Measurements from ENCODE around the gene EPHB1. TPM values are rescaled to one million over a fixed set of nuclear protein-coding genes. Genes with fewer than 3 reads are reported as not detected.

EPHB1 gene
- total and polyA plus RNA-seq, 2 of the 13 experiments (the other 11 are each of a cell fraction or from before 2014, with no cell fraction given) = 0.07 to 0.21 TPM

DNA sequence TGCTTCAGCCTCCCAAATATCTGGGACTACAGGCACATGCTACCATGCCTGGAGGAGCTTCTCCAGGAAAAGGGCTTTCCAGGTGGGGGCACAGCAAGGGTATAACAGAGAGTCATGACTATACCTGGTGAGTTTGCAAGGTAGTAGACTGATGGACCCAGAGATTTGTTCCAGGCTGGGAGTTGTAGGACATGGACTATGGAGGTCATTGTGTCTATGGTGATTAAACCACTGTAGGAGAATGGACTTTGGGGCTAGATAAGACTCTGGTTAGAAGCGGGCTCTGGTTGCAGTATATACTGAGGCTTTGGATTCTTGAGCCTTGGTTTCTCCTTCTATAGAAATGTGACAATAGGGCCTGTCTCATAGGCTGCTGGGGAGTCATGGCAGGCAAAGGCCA, 104.7 kb downstream of the EPHB1 start (continued):
- TF ChIP-seq GZF1 (CRISPR knock-in tag; IDR thresholded peaks at IDR 0.05) (no peak), SP4 (CRISPR knock-in tag; IDR thresholded peaks at IDR 0.05) (no peak), MAFK (conservative IDR thresholded peaks at IDR 0.05 in 1 of 2, IDR thresholded peaks at IDR 0.05 in 1 of 2; ENCODE audit: low read length in 2 of 2) (no peak), HNF1B (CRISPR knock-in tag; IDR thresholded peaks at IDR 0.05) (no peak), ZFAT (CRISPR knock-in tag; conservative IDR thresholded peaks at IDR 0.05) (no peak), MTF1 (CRISPR knock-in tag; IDR thresholded peaks at IDR 0.05) (no peak)

- ChIA-PET CTCF (ENCODE audit: low intra/inter-chr PET ratio, low total read pairs) (no interaction called here), POLR2A (no interaction called here)
- Histone ChIP-seq H3K4me1 (ENCODE audit: insufficient read depth, low read length) (no peaks in the 10 kb centered on the region), H3K9ac (ENCODE audit: insufficient read depth, low read depth, low read length) (no peak overlapping the region), H3K9me3 (ENCODE audit: low read length) (no peaks in the 10 kb centered on the region), H2AFZ (ENCODE audit: low read length) (no peak overlapping the region), H4K20me1 (ENCODE audit: insufficient read depth, low read length) (no peaks in the 10 kb centered on the region), H3K4me2 (ENCODE audit: low read depth, low read length) (no peak overlapping the region), H3K27me3 (ENCODE audit: control insufficient read depth in 1 of 2, insufficient read depth in 2 of 2, low read length in 2 of 2) (no peaks in the 10 kb centered on the region), H3K4me3 (replicated peaks in 1 of 3; ENCODE audit: insufficient read depth in 1 of 3, low read depth in 2 of 3, low read length in 3 of 3) (no peak overlapping the region), H3K27ac (ENCODE audit: extremely low read length, insufficient read depth, low read length) (no peak overlapping the region), H3K79me2 (ENCODE audit: insufficient read depth, low read length) (no peaks in the 10 kb centered on the region), H3K36me3 (replicated peaks in 1 of 2; ENCODE audit: control insufficient read depth in 1 of 2, insufficient read depth in 2 of 2, low read length in 2 of 2) (no peaks in the 10 kb centered on the region)
- FAIRE-seq (no peak), ATAC-seq (no peak), DNase-seq (ENCODE audit: low spot score) (no peak)
- intact Hi-C loops (cut with micrococcal nuclease; ENCODE audit: unreplicated experiment) = no loop called here
- in situ Hi-C loops (cut with HindIII; ENCODE audit: extremely low pct_ligation_motif_present, low pct_unique_long_range_greater_than_20kb) = no loop called here
- BruUV-seq (replicated peaks) = no TSS peak
- TF ChIP-seq ZNF337 (CRISPR knock-in tag; IDR thresholded peaks at IDR 0.05; ENCODE audit: borderline replicate concordance, low read depth) (no peak), ELF1 (CRISPR knock-in tag; IDR thresholded peaks at IDR 0.05) (no peak), MNT (IDR thresholded peaks at IDR 0.05) (0 out of 2 replicates have a peak, but pooled peaks have one; percentile 11), ZNF430 (CRISPR knock-in tag; IDR thresholded peaks at IDR 0.05) (no peak), NR1H2 (CRISPR knock-in tag; IDR thresholded peaks at IDR 0.05; ENCODE audit: borderline replicate concordance, low read depth) (no peak), NRL (CRISPR knock-in tag; IDR thresholded peaks at IDR 0.05; ENCODE audit: borderline replicate concordance) (no peak), MTERF4 (CRISPR knock-in tag; IDR thresholded peaks at IDR 0.05) (no peak), KDM5B (CRISPR knock-in tag; IDR thresholded peaks at IDR 0.05; ENCODE audit: borderline replicate concordance) (no peak), ERF (CRISPR knock-in tag; IDR thresholded peaks at IDR 0.05) (no peak)
- WGBS (ENCODE audit: low lambda C conversion rate) = 0% methylated on average over 1 of the region's 1 CpG
Observed at GRCh38 chr3:134900482-134900881, 105.4 kb downstream of the EPHB1 start.
